ENCODE data around the gene MYT1.
"Not testable (repeated sequence)": the region's sequence is repeated elsewhere in the genome, so short reads cannot be mapped to it uniquely, and the experiment has no call there.

MYT1 gene

DNA sequence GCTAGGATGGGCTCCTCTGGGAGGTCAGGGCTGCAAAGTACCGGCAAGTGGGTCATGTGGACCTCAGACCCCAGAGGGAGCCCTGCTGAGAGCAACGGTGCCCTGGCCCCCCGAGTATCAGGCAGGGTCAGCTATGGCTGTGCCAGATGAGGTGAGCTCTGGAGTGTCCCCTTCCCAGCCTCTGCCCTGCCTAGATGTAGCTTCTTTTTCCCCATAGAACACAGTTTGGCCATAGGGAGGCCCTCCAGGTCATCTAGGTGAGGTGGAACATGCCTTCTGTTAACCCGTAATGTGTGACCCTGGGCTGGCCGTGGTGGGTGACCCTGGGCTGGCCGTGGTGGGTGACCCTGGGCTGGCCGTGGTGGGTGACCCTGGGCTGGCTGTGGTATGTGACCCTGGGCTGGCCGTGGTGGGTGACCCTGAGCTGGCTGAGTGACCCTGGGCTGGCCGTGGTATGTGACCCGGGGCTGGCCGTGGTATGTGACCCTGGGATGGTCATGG lies 70.1 kb downstream of the MYT1 start:
- no peak for DNase-seq (ENCODE audit: insufficient read length)
- TF ChIP-seq POLR2AphosphoS5 (IDR thresholded peaks at IDR 0.05; ENCODE audit: low read depth, low read length) (no peak), TAF1 (IDR thresholded peaks at IDR 0.05; ENCODE audit: borderline replicate concordance, low read depth, low read length) (no peak), POLR2A (IDR thresholded peaks at IDR 0.05; ENCODE audit: low read depth, low read length) (no peak)
- FAIRE-seq: no peak

DNA sequence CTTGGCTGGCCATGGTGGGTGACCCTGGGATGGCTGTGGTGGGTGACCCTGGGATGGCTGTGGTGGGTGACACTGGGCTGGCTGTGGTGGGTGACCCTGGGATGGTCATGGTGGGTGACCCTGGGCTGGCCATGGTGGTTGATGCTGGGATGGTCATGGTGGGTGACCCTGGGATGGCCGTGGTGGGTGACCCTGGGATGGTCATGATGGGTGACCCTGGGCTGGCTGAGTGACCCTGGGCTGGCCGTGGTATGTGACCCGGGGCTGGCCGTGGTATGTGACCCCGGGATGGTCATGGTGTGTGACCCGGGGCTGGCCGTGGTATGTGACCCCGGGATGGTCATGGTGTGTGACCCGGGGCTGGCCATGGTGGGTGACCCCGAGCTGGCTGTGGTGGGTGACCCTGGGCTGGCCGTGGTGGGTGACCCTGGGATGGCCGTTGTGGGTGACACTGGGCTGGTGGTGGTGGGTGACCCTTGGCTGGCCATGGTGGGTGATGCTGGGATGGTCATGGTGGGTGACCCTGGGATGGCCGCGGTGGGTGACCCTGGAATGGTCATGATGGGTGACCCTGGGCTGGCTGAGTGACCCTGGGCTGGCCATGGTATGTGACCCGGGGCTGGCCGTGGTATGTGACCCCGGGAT lies 70.8 kb downstream of the MYT1 start:
- DNase-seq (ENCODE audit: insufficient read length); FAIRE-seq: not testable (repeated sequence)

DNA sequence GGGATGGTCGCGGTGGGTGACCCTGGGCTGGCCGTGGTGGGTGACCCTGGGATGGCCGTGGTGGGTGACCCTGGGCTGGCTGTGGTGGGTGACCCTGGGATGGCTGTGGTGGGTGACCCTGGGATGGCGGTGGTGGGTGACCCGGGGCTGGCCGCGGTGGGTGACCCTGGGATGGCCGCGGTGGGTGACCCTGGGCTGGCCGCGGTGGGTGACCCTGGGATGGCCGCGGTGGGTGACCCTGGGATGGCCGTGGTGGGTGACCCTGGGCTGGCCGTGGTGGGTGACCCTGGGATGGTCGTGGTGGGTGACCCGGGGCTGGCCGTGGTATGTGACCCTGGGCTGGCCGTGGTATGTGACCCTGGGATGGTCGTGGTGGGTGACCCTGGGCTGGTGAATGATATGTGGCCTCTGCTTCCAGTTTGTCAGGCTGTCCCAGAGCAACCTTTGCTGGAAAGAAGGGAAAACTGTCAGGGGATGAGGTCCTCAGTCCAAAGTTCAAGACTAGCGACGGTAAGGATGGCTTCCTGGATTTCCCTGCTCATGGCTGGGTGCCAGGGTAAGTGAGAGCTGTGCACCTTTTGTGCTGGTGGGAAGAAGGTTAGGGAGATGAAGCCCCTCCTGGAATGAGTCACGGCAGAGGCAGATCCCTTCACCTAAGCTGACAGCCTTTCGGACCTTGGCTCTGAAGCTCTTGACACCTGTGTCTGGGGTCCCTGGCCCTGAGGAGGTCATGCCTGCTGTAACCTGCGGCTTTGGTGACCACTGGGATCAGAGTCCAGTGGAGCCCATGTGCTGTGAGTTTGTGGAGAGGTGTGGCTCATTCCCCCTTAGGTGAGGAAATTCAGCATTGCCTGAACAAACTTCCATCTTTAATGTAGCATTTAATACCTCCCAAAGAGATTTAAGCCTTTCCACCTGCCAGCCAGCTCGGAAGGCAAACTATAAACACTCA lies 72.2 kb downstream of the MYT1 start:
- FAIRE-seq: no peak
- TF ChIP-seq POLR2A (IDR thresholded peaks at IDR 0.05; ENCODE audit: low read depth, low read length) (no peak), POLR2AphosphoS5 (IDR thresholded peaks at IDR 0.05; ENCODE audit: low read depth, low read length) (no peak)

DNA sequence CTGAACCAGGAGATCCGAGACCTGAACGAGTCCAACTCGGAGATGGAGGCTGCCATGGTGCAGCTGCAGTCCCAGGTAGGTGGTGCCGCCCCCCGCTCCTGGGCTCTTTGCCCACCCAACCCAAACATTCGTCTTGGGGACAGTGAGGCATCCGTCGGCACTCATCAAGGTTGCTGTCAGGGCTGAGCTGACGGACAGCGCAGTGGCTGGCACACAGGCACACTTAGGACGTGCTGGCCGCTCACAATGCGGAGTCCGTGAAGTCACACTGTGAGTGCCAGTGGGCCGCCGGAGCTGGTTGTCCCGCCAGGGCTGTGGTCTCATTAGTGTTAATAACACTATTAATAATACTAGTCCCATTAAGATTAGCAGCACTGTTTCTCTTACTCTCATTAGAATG lies 73.1 kb downstream of the MYT1 start:
- TF ChIP-seq POLR2A (IDR thresholded peaks at IDR 0.05; ENCODE audit: low read depth, low read length) (no peak), TAF1 (IDR thresholded peaks at IDR 0.05; ENCODE audit: borderline replicate concordance, low read depth, low read length) (no peak), POLR2AphosphoS5 (IDR thresholded peaks at IDR 0.05; ENCODE audit: low read depth, low read length) (no peak)

More for the DNA sequence above, 72.2 kb downstream of the MYT1 start:
- no peak for DNase-seq (ENCODE audit: insufficient read length)

DNA sequence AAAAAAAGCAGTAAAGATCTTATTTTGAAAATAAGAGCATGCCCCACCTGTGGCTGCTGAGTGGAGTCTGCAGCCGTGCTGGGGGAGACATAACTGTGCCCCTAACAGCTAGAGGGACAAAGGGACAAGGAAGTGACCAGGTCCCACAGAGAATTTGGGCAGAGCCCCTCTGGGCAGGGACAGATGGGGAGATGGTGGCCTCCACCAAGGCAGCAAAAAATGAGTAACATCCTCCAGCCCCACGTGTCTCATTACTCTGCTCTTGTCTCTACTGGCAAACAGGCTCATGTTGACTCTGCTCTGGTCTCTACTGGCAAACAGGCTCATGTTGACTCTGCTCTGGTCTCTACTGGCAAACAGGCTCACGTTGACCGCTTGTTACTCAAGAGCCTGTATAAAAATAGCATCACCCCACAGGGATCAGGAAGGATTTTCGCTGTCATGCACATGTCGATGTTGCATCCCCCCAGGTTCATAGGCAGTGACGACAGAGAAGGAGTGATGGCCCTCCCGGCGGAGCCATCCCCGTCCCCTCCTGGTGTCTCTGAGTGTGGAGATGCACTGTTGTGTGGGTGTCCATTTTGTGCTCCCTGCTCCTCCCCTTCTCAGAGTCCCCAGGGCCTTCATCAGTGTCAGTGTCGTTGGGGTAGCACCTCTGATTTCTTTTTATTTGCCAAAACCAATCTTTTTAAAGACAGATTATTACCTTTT lies 74.0 kb downstream of the MYT1 start:
- DNase-seq (ENCODE audit: insufficient read length): no peak
- TF ChIP-seq POLR2AphosphoS5 (IDR thresholded peaks at IDR 0.05; ENCODE audit: low read depth, low read length) (no peak), TAF1 (IDR thresholded peaks at IDR 0.05; ENCODE audit: borderline replicate concordance, low read depth, low read length) (no peak), POLR2A (IDR thresholded peaks at IDR 0.05; ENCODE audit: low read depth, low read length) (no peak)
- FAIRE-seq: peak; percentile 42

More for the DNA sequence above, 73.1 kb downstream of the MYT1 start:
- DNase-seq (ENCODE audit: insufficient read length): no peak
- no peak for FAIRE-seq

DNA sequence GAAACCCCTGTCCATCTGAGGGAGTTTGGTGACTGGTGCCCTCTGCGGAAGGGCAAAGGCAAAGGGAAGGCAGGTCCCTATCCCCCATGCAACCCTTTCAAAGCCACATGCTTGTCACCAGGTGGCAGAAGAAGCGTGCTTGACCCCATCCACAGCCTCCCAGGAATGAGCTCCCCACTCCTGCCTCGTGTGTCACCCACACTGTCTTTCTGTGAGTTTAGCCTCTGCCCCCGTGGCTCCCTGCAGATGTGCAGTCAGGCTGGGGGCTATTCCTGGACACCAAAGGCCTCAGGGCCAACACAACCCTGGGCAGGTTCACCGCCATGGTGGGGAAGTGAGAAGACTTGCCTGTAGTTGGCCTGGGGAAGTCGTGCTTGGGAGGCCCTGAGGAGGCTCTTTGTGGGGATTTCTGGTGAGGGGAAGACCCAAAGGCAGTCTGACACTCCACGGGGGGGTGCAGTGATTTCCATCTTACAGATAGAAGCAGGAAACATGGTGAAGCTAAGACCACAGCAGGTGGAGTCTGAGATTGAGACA lies 74.7 kb downstream of the MYT1 start:
- TF ChIP-seq POLR2AphosphoS5 (IDR thresholded peaks at IDR 0.05; ENCODE audit: low read depth, low read length) (no peak), TAF1 (IDR thresholded peaks at IDR 0.05; ENCODE audit: borderline replicate concordance, low read depth, low read length) (no peak), POLR2A (IDR thresholded peaks at IDR 0.05; ENCODE audit: low read depth, low read length) (0 out of 2 replicates have a peak, but pooled peaks have one; percentile 20)
- peak; percentile 79 for FAIRE-seq
- peak; percentile 66 for DNase-seq (ENCODE audit: insufficient read length)

DNA sequence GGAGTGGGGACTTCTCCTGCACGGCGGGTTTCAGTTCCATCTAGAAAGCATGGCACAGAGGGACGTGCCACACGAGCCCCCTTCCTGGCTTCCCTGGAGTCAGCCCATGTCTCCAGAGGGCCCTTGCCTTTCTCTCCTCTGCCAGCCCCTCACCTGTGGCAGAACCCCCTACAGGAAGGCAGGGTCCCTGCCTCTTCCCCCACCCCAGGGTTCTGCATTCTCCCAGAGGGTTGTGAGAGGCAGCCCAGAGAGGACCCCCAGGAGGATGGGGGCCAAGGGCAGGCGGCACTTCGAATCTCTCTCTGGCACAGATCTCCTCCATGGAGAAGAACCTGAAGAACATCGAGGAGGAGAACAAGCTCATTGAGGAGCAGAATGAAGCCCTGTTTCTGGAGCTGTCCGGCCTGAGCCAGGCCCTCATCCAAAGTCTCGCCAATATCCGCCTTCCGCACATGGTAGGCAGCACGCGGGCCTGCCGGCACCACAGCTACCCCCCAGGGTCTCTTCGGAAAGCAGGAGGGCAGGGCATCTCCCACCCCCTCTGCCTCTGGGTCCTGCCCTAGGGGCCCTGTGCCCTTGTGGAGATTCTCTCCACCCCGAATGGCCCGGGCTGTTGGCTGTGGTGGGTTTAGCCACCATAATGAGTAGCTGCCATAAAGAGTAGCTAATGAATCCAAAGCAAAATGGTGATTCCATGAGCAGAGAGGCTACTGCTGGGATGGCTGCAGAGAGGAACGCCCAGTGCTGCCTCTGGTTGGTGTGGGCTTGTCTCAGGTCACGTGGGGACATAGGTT lies 75.4 kb downstream of the MYT1 start:
- no peak for FAIRE-seq
- no peak for TF ChIP-seq POLR2AphosphoS5 (IDR thresholded peaks at IDR 0.05; ENCODE audit: low read depth, low read length)
- TF ChIP-seq POLR2A (IDR thresholded peaks at IDR 0.05; ENCODE audit: low read depth, low read length): no peak
- no peak for TF ChIP-seq TAF1 (IDR thresholded peaks at IDR 0.05; ENCODE audit: borderline replicate concordance, low read depth, low read length)
- peak; percentile 21 for DNase-seq (ENCODE audit: insufficient read length)

DNA sequence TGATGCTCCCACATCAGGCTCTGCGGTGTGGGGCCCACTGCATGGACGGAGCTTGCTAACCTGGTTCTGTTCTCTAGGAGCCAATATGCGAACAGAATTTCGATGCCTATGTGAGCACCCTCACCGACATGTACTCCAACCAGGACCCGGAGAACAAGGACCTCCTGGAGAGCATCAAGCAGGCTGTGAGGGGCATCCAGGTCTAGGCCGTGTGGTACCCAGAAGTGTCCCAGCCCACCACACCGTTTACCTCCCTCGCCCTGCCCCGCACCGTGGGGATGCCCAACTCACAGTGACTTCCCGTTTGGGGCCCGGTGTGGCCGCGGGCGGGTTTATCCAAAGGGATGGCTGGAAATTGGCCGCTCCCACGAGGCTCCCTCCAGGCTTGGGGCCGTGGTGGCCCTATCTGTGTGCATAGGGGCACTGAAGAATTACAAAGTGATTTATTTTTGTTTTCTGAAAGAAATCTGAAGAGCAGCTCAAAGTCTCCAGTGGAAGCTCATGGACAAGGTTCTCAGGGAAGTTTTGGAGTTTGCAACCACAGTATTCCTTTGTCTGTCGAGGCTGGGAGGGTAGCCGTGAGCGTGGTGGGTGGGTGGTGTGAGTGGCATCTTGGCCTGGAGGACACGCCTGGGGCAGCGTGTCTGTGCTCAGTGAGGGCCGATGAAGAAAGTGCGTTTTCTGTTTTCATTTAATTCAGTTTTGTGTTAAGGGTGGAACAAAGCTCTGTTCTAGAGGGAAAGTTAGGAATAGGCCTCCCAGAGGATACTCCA lies 76.2 kb downstream of the MYT1 start:
- peak; percentile 10 for DNase-seq (ENCODE audit: insufficient read length)
- no peak for TF ChIP-seq POLR2A (IDR thresholded peaks at IDR 0.05; ENCODE audit: low read depth, low read length)
- no peak for TF ChIP-seq POLR2AphosphoS5 (IDR thresholded peaks at IDR 0.05; ENCODE audit: low read depth, low read length)
- no peak for TF ChIP-seq TAF1 (IDR thresholded peaks at IDR 0.05; ENCODE audit: borderline replicate concordance, low read depth, low read length)
- no peak for FAIRE-seq

DNA sequence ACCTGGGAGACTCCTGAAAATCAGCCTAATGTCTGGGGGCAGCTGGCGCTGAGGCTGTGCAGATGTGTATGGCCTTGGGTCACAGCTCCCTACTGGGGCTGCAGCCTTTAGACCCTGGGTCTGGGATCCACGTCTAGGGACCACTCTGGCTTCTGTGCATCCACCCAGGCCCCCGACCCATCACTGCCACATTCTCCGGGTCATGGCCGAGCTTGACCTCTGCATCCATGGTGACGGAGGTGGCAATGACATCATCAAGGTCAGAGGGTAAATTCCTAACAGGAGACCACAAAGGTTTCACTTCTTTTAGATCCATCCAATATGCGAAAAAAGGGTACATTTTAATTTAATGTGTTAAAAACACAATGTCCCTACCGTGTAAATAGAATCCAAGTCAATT lies 76.8 kb downstream of the MYT1 start:
- DNase-seq (ENCODE audit: insufficient read length) (peak; percentile 13), FAIRE-seq (no peak)
- no peak for TF ChIP-seq POLR2A (IDR thresholded peaks at IDR 0.05; ENCODE audit: low read depth, low read length)
- no peak for TF ChIP-seq POLR2AphosphoS5 (IDR thresholded peaks at IDR 0.05; ENCODE audit: low read depth, low read length)
- TF ChIP-seq TAF1 (IDR thresholded peaks at IDR 0.05; ENCODE audit: borderline replicate concordance, low read depth, low read length): no peak
